ENCODE results near the gene ANKK1.
A peak's percentile ranks its signal among the peaks of the same experiment; 100 is the strongest.

Gene ANKK1, protein sequence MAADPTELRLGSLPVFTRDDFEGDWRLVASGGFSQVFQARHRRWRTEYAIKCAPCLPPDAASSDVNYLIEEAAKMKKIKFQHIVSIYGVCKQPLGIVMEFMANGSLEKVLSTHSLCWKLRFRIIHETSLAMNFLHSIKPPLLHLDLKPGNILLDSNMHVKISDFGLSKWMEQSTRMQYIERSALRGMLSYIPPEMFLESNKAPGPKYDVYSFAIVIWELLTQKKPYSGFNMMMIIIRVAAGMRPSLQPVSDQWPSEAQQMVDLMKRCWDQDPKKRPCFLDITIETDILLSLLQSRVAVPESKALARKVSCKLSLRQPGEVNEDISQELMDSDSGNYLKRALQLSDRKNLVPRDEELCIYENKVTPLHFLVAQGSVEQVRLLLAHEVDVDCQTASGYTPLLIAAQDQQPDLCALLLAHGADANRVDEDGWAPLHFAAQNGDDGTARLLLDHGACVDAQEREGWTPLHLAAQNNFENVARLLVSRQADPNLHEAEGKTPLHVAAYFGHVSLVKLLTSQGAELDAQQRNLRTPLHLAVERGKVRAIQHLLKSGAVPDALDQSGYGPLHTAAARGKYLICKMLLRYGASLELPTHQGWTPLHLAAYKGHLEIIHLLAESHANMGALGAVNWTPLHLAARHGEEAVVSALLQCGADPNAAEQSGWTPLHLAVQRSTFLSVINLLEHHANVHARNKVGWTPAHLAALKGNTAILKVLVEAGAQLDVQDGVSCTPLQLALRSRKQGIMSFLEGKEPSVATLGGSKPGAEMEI

DNA sequence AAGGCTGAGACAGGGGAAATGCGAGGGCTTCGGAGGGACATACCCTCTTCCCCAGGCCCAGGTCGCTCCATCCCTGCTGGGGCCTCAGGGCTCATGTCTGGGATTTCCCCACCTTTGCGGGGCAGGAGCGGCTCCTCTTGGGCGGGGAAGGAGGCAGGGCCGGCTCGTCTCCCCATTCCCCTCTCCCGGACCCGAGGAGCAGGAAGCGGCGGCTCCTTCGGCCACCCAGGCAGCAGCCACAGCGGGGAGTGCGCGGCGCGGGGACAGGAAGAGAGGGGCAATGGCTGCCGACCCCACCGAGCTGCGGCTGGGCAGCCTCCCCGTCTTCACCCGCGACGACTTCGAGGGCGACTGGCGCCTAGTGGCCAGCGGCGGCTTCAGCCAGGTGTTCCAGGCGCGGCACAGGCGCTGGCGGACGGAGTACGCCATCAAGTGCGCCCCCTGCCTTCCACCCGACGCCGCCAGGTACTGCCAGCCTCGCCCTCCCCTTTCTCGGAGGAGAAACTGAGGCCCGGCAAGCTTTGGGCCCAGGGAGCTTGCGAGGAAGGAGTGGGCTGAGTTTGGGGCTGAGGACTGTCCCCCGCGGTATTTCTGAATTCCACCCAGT is at the start of gene ANKK1:
ANKK1 (plus strand) TSS at position 175 of the 607 bp plus-strand sequence; CDS start at position 281, 106 bp downstream.
- DNase-seq = no peak

DNA sequence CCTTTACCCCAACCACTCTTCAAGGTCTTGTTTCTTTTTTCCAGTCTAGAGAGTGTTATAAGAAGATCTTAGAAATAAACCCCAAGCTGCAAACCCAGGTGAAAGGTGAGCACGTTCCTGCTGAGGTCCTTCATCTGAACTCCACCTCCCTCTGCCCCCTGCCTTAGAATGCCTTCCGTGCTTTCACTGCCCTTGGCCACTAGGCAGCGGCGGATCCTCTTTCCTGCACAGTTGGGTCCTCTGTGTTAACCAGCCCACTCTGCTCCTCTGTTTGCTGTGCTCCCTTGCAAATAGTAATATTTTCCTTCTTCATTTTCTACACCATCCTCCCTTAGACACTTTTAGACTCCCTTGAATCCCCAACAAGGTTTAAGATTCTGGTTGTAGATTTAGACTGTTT is 48.8 kb upstream of the ANKK1 start:
- no peak for DNase-seq

DNA sequence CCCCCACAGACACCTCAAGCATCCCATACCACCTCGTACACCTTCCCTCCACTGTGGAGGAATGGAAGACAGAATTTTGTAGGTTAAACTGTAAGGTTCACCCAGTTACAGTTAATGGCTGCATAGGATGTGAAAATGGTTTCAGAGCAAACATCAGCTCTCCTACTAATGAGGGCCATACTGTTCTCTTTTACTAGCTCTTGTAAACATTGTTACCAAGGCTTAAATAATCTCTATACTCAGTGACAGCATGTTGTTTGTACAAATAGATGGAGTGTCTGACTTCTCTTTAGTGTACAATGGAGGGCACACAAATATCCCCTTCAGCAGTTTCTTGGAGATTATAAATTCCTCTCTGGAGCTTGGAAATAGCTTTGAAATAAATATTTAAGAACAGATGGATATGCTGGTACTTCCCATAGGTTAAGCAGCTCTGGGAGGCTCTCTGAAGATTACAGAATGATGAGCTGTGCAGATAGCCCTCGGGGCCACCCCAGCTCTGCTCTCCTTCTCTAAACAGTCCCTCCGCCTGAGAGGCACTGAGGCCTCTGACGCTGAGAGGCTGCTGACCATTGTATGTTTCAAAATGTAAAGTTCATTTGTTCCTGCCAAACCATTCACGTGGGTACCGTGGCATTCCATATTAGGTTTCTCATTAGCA is 47.5 kb upstream of the ANKK1 start:
- no peak for DNase-seq

- DNase-seq = no peak
Measured at GRCh38 chr11:113341388-113342165, 46.0 kb upstream of the ANKK1 start.

DNA sequence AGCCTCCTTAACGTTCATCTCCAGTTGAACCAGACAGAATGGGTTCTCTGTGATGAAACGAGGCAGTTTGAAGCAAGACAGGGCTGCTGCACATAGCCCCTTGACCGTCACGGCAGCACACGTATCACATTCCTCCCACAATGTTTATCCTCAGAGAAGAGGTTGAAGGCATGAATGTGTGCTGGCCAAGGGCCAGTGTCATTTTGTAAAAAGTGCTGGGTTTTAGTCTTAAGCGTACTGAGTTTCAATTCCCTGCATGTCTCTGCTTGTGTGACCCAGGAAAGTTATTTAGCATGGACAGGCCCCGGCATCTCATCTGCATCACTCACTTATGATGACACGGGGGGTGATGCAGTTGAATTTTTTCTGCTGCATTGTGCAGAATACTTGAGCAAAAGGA is 41.6 kb upstream of the ANKK1 start:
- no peak for DNase-seq

GRCh38 chr11:113349528-113349927 is 38.1 kb upstream of the ANKK1 start:
- DNase-seq = no peak

DNA sequence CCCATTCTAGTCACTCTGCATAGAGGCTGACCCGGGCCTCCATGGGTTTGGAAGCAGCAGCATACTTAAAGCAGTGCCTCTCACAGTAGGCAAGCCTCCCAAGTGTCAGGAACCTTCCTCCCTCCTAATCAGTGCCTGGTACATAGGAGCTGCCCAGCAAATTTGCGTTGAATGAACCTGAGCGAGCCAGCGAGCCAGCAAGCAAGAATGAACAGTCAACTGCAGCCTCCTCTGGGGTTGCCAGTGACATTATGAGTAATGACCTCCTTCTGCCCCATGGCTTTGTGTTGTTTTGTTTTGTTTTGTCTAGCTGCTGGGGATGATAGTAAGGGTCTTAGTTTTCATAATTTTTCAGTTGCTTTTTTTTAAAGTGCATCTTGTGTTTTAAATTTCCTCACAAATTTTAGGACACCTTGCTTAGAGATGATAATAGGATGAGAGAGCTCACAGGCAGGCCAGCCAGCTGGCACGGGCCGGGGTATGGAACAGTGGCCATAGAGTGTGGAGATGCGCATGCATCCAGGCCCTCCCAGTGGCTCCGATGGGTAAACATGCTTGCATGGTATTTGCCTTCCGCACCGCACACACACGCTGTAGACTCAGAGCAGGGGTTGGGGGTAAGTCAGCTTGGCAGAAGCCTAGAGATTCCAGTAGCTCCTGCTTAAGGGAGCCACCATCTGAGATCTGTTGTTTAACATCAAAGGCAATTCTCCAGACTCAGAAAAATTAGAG is 37.1 kb upstream of the ANKK1 start:
- no peak for DNase-seq

DNA sequence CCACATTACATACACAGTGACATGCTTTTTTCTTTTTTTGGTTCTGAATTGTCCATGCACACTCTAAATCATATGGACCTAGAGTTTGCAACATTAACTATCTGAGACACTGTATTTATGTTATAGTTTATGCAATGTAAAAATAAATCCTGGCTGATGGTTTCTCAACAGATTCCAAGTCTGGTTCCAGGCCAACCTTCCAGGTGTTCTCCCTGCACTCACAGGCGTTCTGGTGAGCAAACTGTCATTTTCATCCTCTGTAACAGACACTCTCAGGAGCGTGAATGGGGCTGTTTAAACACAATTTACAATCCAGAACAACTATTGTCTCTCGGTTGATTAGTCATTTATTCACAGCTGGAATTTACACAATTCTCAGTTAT is 36.5 kb upstream of the ANKK1 start:
- DNase-seq = no peak

GRCh38 chr11:113351480-113351879 is 36.1 kb upstream of the ANKK1 start:
- DNase-seq = no peak

- no peak for DNase-seq
Measured at GRCh38 chr11:113356203-113356602, 31.4 kb upstream of the ANKK1 start.

DNA sequence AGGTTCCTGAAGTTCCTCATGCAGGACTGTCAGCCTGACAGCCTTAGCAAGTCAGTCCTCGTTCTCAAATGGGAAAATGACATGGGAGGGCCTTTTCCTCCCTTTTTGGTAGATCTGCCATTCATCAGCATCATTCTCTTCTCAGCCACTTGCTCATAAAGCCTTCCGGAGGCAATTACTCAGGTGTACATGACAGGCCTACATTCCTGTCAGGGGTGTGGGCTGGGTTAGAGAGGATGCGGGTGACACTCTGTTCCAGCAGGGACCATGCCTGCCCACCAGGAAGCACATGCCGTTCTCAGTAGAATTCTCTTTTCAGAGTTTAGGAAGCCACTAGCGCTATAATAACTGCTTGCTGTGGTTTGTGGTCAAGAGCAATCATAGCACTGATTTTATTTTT is 24.2 kb upstream of the ANKK1 start:
- no peak for DNase-seq

- no peak for DNase-seq
Measured at GRCh38 chr11:113363996-113364641, 23.5 kb upstream of the ANKK1 start.

- no peak for DNase-seq
Measured at GRCh38 chr11:113365895-113366294, 21.7 kb upstream of the ANKK1 start.

- DNase-seq = no peak
Measured at GRCh38 chr11:113369411-113369810, 18.2 kb upstream of the ANKK1 start.

DNA sequence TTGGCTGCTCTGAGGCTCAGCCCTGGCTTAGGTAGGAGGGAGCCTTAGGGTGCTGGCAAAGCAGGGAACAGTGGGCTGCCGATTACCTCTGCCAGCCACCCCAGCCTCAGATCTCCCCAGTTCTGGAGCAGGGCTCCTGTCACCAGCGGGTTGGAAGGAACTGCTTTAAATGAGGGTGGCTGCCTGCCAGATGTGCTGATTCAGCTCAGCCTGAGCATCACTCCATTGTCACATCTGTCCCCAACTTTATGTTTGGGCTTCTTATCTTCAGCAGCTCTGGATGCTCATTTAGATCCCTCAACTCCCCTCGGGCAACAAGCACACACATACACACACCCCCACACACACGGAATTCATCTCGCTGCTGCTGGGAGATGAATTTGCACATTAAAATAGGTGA is 16.9 kb upstream of the ANKK1 start:
- peak in 9 of 58 donors; percentile 3 to 69 (median 9) for DNase-seq

GRCh38 chr11:113372309-113372708 is 15.3 kb upstream of the ANKK1 start:
- DNase-seq = no peak

GRCh38 chr11:113373306-113373705 is 14.3 kb upstream of the ANKK1 start:
- no peak for DNase-seq

GRCh38 chr11:113373981-113374560 is 13.5 kb upstream of the ANKK1 start:
- peak in 1 of 58 donors; percentile 9 for DNase-seq

DNA sequence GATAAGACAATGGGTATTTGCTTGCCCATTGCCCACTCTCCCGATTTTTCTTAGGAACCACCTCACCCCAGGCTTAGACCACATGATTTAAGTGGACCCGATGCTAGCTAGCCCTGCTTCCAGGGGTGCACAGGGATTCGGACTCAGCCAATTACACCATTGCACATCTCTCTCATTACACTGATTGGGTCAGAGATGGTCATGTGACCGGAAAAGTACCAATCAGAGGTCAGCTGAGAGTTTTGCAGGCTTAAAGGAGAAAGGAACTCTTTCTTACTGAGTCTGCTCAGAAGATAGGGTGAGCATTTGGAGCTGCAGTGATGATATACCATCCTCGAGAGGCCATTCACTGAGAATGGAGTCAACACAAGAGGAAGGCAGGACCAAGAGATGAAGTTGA is 12.2 kb upstream of the ANKK1 start:
- no peak for DNase-seq
